HCT116 (cell line): ENCODE results near the gene GBE1. TPM values are rescaled to one million over a fixed set of nuclear protein-coding genes. Genes with fewer than 3 reads are reported as not detected.

Experiments used
- ATAC-seq: fragments of 200-7000 bp; cut with Tn5 transposase; 2 replicates; pipeline ENCODE4 v1.9.1; 2020; ENCODE audit warnings: mild to moderate bottlenecking, moderate library complexity
- BruUV-seq: library from RNA; stranded (reverse); fragments of 400-500 nt; replicated peaks from 2 replicates; lab custom pipeline; 2021; lab: Mats Ljungman, UMichigan
- CTCF ChIA-PET: fragments of 300-600 bp; sonication (Branson Sonifier 250); formaldehyde crosslinking; loops from one replicate; lab custom pipeline; 2021; ENCODE audit warnings: antibody characterized with exemption; lab: Charles Lee
- POLR2A ChIA-PET: fragments of 300-600, 350-600 bp; sonication (Branson Sonifier 250); formaldehyde crosslinking; loops from one replicate; lab custom pipeline; 2021; ENCODE audit warnings: antibody characterized with exemption; lab: Charles Lee
- RAD21 ChIA-PET, 2 experiments: fragments of 300-600 bp; sonication (Branson Sonifier 250); formaldehyde crosslinking; loops; one replicate each; lab custom pipeline; 2023; ENCODE audit warnings: low total read pairs in 2 of 2; ENCODE audit not compliant: uncharacterized antibody in 2 of 2, unreplicated experiment in 2 of 2, low non-redundant PET in 1 of 2; lab: Charles Lee
- DNase-seq: peaks from one replicate; pipeline ENCODE4 v3.0.0-alpha.2; 2010; ENCODE audit warnings: low read depth, low spot score
- H2AFZ ChIP-seq: fragments of 200-600 bp; shearing (Covaris generic), sonication (generic); 2 replicates; pipeline ENCODE4 v1.6.1; 2017; ENCODE audit warnings: low read depth, mixed run types, mixed read lengths, antibody characterized with exemption, low read length; ENCODE audit not compliant: poor library complexity, severe bottlenecking
- H3K27ac ChIP-seq: 2 replicates; pipeline ENCODE4 v1.5.1; 2012; ENCODE audit warnings: low read depth, low read length
- H3K27me3 ChIP-seq: fragments of 200-600 bp; sonication (generic); 2 replicates; pipeline ENCODE4 v1.6.1; 2016; ENCODE audit warnings: mixed run types, low read length, mixed read lengths; ENCODE audit not compliant: insufficient read depth
- H3K36me3 ChIP-seq, 2 experiments: fragments of 200-500 bp in 1 of 2; fragments of 200-600 bp in 1 of 2; sonication (Bioruptor generic) in 1 of 2; sonication (generic) in 1 of 2; 2 replicates each; pipeline versions ENCODE4 v1.5.1 to v1.6.1; 2014 to 2016; ENCODE audit warnings: low read length in 2 of 2, inconsistent platforms in 1 of 2, mixed read lengths in 1 of 2, mixed run types in 1 of 2; ENCODE audit not compliant: insufficient read depth in 2 of 2, control insufficient read depth in 1 of 2
- H3K4me1 ChIP-seq, 2 experiments: fragments of 200-600 bp in 1 of 2; sonication (generic) in 1 of 2; 2 replicates each; pipeline versions ENCODE4 v1.5.1 to v1.6.1; 2012 to 2017; ENCODE audit warnings: low read length in 2 of 2, inconsistent platforms in 1 of 2, mild to moderate bottlenecking in 1 of 2, mixed read lengths in 1 of 2, mixed run types in 1 of 2, moderate library complexity in 1 of 2; ENCODE audit not compliant: insufficient read depth in 2 of 2, control insufficient read depth in 1 of 2
- H3K4me2 ChIP-seq: fragments of 200-600 bp; sonication (generic); 2 replicates; pipeline ENCODE4 v1.6.1; 2017; ENCODE audit warnings: mixed run types, low read length, mixed read lengths
- H3K4me3 ChIP-seq, 2 experiments: fragments of 200-600 bp in 1 of 2; sonication (generic) in 1 of 2; replicated peaks in 1 of 2; 2 replicates each; pipeline ENCODE4 v1.5.1; 2011 to 2016; ENCODE audit warnings: low read length in 2 of 2, control low read depth in 1 of 2, low read depth in 1 of 2, mild to moderate bottlenecking in 1 of 2, mixed read lengths in 1 of 2, mixed run types in 1 of 2
- H3K79me2 ChIP-seq: fragments of 200-600 bp; sonication (generic); 2 replicates; pipeline ENCODE4 v1.6.1; 2017; ENCODE audit warnings: mild to moderate bottlenecking, mixed run types, low read length, moderate library complexity, mixed read lengths; ENCODE audit not compliant: insufficient read depth
- H3K9ac ChIP-seq: fragments of 200-600 bp; sonication (generic); 2 replicates; pipeline ENCODE4 v1.6.1; 2016; ENCODE audit warnings: low read length, mixed read lengths
- H3K9me2 ChIP-seq: fragments of 200-600 bp; sonication (generic), shearing (Covaris generic); 2 replicates; pipeline ENCODE4 v1.6.1; 2017; ENCODE audit warnings: mixed run types, mild to moderate bottlenecking, moderate library complexity; ENCODE audit not compliant: insufficient read depth
- H3K9me3 ChIP-seq, 2 experiments: fragments of 200-500 bp in 1 of 2; fragments of 200-600 bp in 1 of 2; sonication (Bioruptor generic) in 1 of 2; sonication (generic) in 1 of 2; 2 replicates each; pipeline ENCODE4 v1.6.1; 2014 to 2017; ENCODE audit warnings: low read length in 2 of 2, mixed read lengths in 2 of 2, inconsistent platforms in 1 of 2, low read depth in 1 of 2, mild to moderate bottlenecking in 1 of 2, mixed run types in 1 of 2, moderate library complexity in 1 of 2; ENCODE audit not compliant: control insufficient read depth in 1 of 2, insufficient read depth in 1 of 2
- H4K20me1 ChIP-seq: fragments of 200-600 bp; sonication (generic), shearing (Covaris generic); 2 replicates; pipeline ENCODE4 v1.6.1; 2017; ENCODE audit warnings: mixed run types, mild to moderate bottlenecking, moderate library complexity; ENCODE audit not compliant: insufficient read depth
- ATF3 ChIP-seq: IDR thresholded peaks from 2 replicates; pipeline ENCODE4 v1.6.1; 2012
- EZH2phosphoT487 ChIP-seq: fragments of 200-600 bp; IDR thresholded peaks from 2 replicates; pipeline ENCODE4 v1.6.1; 2018; ENCODE audit warnings: antibody characterized with exemption, borderline replicate concordance
- FOSL1 ChIP-seq: IDR thresholded peaks from 2 replicates; pipeline ENCODE4 v1.6.1; 2012; ENCODE audit warnings: low read depth
- POLR2AphosphoS5 ChIP-seq: IDR thresholded peaks from 2 replicates; pipeline ENCODE4 v1.6.1; 2011; ENCODE audit warnings: mild to moderate bottlenecking, low read depth, low read length, moderate library complexity
- intact Hi-C: fragments of 100-400 bp; cut with micrococcal nuclease; formaldehyde crosslinking; loops from 2 replicates; pipeline ENCODE4 v1.10.0; 2022
- total RNA-seq: library from RNA; stranded (reverse); gene quantifications from one replicate; pipeline ENCODE4 v1.2.1, GENCODE V29; 2021; ENCODE audit not compliant: unreplicated experiment
- TF ChIP-seq, protein P1 (sequence below): IDR thresholded peaks from 2 replicates; pipeline ENCODE4 v1.6.1; 2011; ENCODE audit warnings: mild to moderate bottlenecking, low read length, moderate library complexity; ENCODE audit not compliant: insufficient replicate concordance; ENCODE audit errors: extremely low read depth
- TF ChIP-seq, protein P2 (sequence below), 3 experiments: fragments of 200-600 bp in 1 of 3; sonication (generic) in 1 of 3; IDR thresholded peaks in 2 of 3; conservative IDR thresholded peaks in 1 of 3; 2 replicates each; pipeline ENCODE4 v1.5.1; 2012 to 2017; ENCODE audit warnings: low read depth in 2 of 3, low read length in 2 of 3, antibody characterized with exemption in 1 of 3, borderline replicate concordance in 1 of 3, control low read depth in 1 of 3, mild to moderate bottlenecking in 1 of 3, mixed read lengths in 1 of 3, mixed run types in 1 of 3, moderate library complexity in 1 of 3; ENCODE audit not compliant: insufficient read depth in 1 of 3
- TF ChIP-seq, protein P3 (sequence below): IDR thresholded peaks from 2 replicates; pipeline ENCODE4 v1.6.1; 2012

The GBE1 gene
- total RNA-seq, 1 experiment from 2014 or later: 27.7 TPM

DNA sequence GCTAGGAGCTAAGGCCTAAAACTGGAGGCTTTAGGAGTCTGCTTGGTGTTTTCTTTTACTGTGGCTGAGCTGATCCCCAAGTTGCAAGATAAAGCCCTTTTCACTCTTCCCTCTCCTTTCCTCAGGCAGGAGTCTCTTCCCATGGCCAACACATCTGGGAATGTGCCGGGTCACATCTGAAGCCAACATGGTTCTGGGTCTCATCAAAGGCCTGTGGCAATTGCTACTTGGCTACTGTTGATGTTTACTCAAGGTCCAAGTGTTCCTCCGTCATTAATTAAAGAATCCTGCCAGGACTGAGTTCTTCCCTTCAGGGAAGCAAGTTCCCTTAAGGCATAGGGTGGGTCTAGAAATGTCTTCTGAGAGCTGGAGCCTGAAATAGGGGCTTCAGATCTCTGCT lies 230.2 kb downstream of the GBE1 start (continued):
- TF ChIP-seq, protein P1, sequence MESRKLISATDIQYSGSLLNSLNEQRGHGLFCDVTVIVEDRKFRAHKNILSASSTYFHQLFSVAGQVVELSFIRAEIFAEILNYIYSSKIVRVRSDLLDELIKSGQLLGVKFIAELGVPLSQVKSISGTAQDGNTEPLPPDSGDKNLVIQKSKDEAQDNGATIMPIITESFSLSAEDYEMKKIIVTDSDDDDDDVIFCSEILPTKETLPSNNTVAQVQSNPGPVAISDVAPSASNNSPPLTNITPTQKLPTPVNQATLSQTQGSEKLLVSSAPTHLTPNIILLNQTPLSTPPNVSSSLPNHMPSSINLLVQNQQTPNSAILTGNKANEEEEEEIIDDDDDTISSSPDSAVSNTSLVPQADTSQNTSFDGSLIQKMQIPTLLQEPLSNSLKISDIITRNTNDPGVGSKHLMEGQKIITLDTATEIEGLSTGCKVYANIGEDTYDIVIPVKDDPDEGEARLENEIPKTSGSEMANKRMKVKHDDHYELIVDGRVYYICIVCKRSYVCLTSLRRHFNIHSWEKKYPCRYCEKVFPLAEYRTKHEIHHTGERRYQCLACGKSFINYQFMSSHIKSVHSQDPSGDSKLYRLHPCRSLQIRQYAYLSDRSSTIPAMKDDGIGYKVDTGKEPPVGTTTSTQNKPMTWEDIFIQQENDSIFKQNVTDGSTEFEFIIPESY: no peak
- TF ChIP-seq, protein P2, sequence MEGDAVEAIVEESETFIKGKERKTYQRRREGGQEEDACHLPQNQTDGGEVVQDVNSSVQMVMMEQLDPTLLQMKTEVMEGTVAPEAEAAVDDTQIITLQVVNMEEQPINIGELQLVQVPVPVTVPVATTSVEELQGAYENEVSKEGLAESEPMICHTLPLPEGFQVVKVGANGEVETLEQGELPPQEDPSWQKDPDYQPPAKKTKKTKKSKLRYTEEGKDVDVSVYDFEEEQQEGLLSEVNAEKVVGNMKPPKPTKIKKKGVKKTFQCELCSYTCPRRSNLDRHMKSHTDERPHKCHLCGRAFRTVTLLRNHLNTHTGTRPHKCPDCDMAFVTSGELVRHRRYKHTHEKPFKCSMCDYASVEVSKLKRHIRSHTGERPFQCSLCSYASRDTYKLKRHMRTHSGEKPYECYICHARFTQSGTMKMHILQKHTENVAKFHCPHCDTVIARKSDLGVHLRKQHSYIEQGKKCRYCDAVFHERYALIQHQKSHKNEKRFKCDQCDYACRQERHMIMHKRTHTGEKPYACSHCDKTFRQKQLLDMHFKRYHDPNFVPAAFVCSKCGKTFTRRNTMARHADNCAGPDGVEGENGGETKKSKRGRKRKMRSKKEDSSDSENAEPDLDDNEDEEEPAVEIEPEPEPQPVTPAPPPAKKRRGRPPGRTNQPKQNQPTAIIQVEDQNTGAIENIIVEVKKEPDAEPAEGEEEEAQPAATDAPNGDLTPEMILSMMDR (IDR thresholded peaks at IDR 0.05 in 2 of 3, conservative IDR thresholded peaks at IDR 0.05 in 1 of 3; ENCODE audit: borderline replicate concordance in 1 of 3, insufficient read depth in 1 of 3, low read depth in 2 of 3, low read length in 2 of 3): no peak
- TF ChIP-seq FOSL1 (no peak), POLR2AphosphoS5 (no peak)
- TF ChIP-seq, protein P3, sequence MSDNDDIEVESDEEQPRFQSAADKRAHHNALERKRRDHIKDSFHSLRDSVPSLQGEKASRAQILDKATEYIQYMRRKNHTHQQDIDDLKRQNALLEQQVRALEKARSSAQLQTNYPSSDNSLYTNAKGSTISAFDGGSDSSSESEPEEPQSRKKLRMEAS: no peak
- TF ChIP-seq, all 23 proteins: peak for 0

DNA sequence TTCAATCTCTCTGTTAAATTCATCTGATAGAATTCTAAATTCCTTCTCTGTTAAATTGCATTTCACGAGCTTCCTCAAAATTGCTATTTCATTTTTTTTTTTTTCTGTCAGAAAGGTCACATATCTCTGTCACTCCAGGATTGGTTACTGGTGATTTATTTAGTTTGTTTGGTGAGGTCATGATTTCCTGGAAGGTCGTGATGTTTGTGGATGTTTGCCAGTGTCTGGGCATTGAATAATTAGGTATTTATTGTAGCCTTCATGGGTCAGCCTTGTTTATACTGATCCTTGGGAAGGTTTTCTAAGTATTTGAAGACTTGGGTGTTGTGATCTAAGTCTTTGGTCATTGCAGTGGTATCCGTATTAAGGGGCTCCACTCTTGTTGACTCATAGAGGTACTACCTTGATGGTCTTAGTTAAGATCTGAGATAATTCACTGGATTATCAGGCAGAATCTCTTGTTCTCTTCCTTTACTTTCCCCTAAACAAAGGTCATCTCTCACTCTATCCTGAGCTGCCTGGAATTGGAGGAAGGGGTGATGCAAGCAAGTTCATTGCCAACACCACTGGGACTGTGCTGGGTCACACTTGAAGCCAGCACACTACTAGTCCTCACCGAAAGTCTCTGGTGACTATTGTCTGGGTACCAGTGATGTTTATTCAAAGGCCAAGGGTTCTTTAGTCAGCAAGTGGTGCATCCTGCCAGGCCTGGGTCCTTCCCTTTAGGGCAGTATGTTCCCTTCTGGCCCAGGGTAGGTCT lies 231.1 kb downstream of the GBE1 start:
- ATAC-seq (no peak), DNase-seq (no peak)
- Histone ChIP-seq H3K36me3 (no peaks in the 10 kb centered on the region), H4K20me1 (no peaks in the 10 kb centered on the region), H3K27ac (no peak overlapping the region), H3K9me3 (no peaks in the 10 kb centered on the region), H3K9ac (no peak overlapping the region), H2AFZ (no peak overlapping the region), H3K4me1 (no peaks in the 10 kb centered on the region), H3K27me3 (no peaks in the 10 kb centered on the region), H3K4me3 (no peak overlapping the region), H3K79me2 (no peaks in the 10 kb centered on the region), H3K4me2 (no peak overlapping the region), H3K9me2 (no peaks in the 10 kb centered on the region)
- no peak for TF ChIP-seq EZH2phosphoT487
- TF ChIP-seq ATF3: no peak
- ChIA-PET CTCF (no interaction called here), RAD21 (no interaction called here), POLR2A (no interaction called here)
- intact Hi-C loops: no loop called here
- BruUV-seq: no TSS peak
